ENCODE data around the gene GALK1. TPM values are rescaled to one million over a fixed set of nuclear protein-coding genes. Genes with fewer than 3 reads are reported as not detected.
A peak's percentile ranks its signal among the peaks of the same experiment; 100 is the strongest.
"Not testable (repeated sequence)": the region's sequence is repeated elsewhere in the genome, so short reads cannot be mapped to it uniquely, and the experiment has no call there.

Gene GALK1
- 45.8 and 57.3 TPM in 2 replicates for total RNA-seq (2014; rRNA removed; shearing (Covaris generic); ENCODE audit: low replicate concordance)

DNA sequence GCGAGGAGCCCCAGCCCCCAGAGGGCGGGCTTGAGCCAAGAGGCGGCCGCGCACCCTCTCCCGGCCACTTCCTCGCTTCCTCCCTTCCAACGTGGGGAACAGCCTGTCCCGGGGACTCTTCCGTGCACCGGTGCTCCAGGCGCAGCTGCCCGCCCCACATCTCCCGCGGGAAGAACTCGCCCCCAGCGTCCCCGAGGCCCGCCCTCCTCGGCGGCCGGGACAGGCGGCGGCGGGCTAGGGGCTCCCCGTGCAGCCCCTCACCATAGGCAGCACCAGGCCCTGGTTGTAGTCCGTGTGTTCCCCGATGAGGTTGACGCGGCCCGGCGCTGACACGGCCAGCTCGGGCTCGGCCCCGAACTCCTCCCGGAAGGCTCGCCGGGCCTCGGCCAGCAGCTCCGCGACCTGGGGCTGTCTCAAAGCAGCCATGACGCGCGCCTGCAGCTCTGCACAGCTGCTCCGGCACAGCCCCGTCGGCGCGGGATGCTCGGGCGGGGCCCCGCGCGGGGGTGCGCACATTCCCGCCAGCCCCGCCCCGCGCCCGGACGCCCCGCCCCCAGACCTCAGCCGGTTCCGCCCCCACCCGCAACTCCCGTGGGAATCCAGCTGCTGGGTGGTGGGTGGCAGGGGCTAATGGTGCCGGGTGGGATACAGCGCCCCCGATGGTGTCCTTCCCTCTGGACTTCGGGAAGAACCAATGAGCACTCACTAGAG, at the start of gene GALK1:
Gene GALK1 (minus strand): TSS at position 482 of the 711 bp plus-strand sequence. CDS start 56 bp downstream, at position 426.
- in situ Hi-C loops (cut with HindIII; ENCODE audit: low pct_unique_long_range_greater_than_20kb, low sequenced_read_pairs) = no loop called here
- DNase-seq (ENCODE audit: low read depth) = peak; percentile 49

DNA sequence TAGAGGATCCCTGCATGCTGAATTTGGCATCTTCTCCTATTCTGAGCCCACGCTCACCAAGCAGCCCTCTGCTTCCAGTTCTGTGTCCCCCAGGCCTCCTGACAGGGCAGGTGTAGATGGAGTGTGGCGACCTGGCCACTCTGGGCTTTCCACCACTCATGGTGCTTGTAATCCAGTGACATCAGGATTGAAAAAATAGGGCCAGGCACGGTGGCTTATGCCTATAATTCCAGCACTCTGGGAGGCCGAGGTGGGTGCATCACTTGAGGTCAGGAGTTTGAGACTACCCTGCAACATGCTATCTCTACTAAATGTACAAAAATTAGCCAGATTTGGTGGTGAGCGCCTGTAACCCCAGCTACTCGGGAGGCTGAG, 49.0 kb upstream of the GALK1 start:
- no peak for DNase-seq (ENCODE audit: low read depth)
- in situ Hi-C loops (cut with HindIII; ENCODE audit: low pct_unique_long_range_greater_than_20kb, low sequenced_read_pairs) = no loop called here

DNA sequence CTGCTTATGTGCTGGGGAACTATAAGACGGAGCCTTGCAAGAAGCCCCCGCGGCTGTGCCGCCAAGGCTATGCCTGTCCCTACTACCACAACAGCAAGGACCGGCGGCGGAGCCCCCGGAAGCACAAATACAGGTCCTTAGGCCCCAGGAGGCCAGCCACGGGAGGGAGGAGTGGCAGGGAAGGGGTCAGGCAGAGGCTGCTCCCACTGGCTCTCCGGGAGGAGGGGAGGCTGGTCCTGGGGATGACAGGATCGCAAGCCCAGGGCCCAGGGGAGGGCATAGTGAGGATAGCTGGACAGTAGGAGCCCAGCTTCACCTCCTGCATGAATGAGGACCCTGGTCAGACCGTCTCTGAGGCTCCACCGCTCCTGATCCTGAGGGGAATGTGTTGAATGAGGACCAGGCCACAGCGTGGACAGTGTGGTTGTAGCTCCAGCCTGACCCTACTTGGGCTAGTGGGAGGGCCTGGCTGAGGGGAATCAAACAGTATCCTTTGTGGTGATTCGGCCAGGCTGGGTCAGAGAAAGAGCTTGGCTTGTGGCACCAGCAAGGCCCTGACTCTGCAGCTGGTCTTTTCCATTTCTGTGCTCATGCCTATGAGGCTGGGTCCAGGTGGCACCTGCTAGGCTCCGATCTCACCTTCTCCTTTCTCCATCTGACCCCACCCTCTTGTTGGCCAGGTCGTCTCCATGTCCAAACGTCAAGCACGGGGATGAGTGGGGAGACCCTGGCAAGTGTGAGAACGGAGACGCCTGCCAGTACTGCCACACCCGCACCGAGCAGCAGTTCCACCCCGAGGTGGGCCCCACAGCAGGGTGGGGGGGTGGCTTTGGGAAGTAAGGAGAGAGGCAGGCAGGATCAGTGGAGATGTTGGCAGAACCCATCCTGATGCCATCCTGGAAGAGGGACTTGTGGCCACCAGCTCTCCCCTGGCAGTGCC, 48.4 kb upstream of the GALK1 start:
- DNase-seq (ENCODE audit: low read depth) = no peak
- in situ Hi-C loops (cut with HindIII; ENCODE audit: low pct_unique_long_range_greater_than_20kb, low sequenced_read_pairs) = no loop called here

DNA sequence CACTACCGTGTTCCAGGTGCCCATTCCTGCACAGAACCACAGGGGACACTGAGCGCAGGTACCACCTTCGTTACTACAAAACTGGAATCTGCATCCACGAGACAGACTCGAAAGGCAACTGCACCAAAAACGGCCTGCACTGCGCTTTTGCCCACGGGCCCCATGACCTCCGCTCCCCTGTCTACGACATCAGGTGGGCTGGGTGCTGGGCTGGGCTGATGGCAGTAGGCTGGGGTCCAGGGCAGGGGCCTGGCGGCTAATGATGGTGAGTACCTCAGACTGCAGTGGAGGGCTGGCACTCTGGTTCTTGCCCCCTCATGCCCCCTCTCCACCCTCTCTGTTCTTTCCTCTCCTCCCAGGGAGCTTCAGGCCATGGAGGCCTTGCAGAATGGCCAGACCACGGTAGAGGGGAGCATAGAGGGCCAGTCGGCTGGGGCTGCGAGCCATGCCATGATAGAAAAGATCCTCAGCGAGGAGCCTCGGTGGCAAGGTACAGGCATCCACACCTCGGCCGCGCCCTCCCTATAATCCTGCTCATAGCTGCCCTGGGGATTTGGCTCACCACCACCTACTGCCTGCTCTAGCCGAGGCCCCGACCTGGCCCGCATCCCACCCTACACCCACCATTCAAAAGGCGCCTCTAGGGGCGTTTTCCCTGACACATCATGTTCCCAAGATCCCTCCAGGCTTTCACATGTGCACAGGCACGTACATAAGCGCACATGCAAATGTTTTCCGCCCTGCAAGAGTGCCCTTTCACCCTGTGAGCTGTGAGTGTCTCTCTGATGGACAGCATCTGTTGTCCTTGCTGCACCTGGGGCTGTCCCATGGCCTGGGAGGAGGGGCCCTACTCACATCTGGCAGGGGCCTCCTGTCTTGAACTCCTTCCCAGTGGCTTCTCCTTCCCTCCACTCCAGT, 47.4 kb upstream of the GALK1 start:
- DNase-seq (ENCODE audit: low read depth) = no peak
- in situ Hi-C loops (cut with HindIII; ENCODE audit: low pct_unique_long_range_greater_than_20kb, low sequenced_read_pairs) = no loop called here

DNA sequence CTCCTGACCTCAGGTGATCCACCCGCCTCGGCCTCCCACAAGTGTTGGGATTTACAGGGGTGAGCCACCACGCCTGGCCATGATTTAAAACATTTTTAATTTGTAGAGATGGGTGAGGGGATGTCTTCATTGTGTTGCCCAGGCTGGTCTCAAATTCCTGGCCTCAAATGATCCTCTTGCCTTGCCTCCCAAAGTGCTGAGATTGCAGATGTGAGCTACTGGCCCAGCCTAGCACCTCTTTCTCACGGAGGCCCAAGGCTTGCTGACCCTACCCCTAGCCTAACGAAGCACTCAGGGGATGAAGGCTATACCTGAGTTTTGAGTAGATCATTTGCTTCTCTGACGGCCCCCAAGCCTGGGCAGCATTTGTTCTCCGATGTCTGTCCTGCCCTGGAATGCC, 46.2 kb upstream of the GALK1 start:
- in situ Hi-C loops (cut with HindIII; ENCODE audit: low pct_unique_long_range_greater_than_20kb, low sequenced_read_pairs) = no loop called here
- DNase-seq (ENCODE audit: low read depth) = no peak

DNA sequence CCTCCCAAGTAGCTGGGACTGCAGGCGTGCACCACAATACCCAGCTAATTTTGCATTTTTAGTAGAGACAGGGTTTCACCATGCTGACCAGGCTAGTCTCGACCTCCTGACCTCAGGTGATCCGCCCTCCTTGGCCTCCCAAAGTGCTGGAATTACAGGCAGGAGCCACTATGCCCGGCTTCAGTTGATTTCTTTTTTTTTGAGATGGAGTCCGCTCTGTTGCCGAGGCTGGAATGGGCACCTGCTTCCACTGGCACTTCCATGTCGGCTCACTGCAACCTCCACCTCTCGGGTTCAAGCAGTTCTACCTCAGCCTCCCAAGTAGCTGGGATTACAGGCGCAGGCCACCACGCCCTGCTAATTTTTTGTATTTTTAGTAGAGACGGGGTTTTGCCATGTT, 45.8 kb upstream of the GALK1 start:
- DNase-seq (ENCODE audit: low read depth); in situ Hi-C loops (cut with HindIII; ENCODE audit: low pct_unique_long_range_greater_than_20kb, low sequenced_read_pairs): not testable (repeated sequence)

DNA sequence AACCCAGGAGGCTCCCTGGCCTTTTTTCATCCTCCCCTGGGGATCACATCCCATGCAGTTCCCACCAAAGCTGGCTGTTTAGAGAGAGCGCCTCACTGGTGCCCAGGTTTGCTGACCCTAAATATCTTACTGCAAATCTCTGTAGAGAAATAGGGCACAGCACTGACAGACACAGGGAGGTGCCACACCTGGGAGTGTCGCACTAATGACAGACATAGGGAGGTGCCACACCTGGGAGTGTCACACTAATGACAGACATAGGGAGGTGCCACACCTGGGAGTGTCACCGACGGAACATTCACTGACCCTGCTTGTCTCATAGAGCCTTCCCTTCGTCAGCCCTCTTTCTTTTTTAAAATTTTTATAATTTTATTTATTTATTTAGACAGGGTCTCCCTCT, 45.2 kb upstream of the GALK1 start:
- in situ Hi-C loops (cut with HindIII; ENCODE audit: low pct_unique_long_range_greater_than_20kb, low sequenced_read_pairs) = no loop called here
- DNase-seq (ENCODE audit: low read depth) = no peak

DNA sequence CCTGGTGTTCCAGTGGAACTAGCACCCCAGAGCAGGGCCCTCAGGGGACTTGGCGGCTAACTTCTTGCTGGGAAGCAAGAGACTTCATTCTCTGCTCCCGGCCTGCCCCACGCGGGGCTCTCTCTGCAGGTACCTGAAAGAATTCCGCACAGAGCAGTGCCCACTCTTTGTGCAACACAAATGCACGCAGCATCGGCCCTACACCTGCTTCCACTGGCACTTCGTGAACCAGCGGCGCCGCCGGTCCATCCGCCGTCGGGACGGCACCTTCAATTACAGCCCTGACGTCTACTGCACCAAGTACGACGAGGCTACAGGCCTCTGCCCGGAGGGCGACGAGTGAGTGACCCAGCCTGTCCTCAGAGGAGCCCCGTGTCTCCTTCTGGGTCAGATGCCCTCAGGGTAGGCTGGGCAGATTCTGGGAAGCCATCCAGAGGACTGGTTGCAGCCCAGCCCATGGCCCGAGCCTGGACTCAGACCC, 44.7 kb upstream of the GALK1 start:
- in situ Hi-C loops (cut with HindIII; ENCODE audit: low pct_unique_long_range_greater_than_20kb, low sequenced_read_pairs) = no loop called here

DNA sequence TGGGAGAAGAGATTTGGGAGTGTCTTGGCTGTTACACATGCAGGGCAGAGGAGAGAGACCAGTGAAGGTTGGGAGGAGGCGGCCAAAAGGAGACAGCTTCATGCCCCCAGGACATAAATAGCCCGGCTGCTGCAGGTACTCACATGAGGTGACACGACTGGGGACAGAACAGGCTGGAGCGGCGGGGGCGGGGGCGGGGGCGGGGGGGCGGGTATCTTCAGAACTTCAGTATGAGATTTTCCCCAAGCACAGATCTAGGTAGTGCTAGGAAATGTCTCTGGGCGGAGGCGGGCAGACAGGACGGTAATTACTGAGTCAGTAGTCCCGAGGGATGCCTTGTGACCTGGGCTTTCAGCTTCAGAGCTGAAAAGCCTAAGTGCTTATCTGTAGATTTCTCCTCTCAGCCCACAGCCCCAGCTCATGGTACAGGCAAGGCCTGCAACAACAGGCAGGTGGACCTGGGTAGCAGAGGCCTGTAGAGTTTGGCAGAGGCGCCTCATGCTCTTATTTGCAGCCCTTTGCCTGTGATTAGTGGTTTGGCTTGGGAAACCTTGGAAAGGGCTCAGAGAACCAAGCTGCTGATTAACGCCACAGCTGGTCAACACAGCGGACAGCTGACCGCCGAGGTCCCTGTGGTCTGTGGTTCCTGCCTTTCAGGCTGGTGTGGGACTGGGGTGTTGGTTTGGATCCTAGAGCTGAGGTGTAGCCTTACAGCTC, 44.1 kb upstream of the GALK1 start:
- DNase-seq (ENCODE audit: low read depth) = no peak
- in situ Hi-C loops (cut with HindIII; ENCODE audit: low pct_unique_long_range_greater_than_20kb, low sequenced_read_pairs) = no loop called here

More for the DNA sequence above, 44.7 kb upstream of the GALK1 start:
- DNase-seq (ENCODE audit: low read depth) = no peak

DNA sequence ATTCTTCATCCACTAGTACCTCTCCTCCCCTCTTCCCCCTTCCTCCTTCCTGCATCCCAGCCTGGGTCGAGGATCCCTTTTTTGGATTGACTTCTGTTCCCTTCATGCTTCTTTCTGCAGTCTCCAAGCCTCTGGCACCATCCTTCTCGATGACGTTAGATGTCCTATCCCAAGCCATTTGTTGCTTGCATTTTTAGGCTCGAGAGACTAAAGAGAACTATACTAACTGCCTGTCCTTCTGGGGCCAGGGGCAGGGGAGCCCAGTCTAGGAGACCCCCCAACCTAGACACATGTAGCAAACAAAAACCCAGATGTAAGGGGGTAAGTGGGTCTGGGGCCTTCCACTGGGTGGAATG, 43.5 kb upstream of the GALK1 start:
- DNase-seq (ENCODE audit: low read depth) = no peak
- in situ Hi-C loops (cut with HindIII; ENCODE audit: low pct_unique_long_range_greater_than_20kb, low sequenced_read_pairs) = no loop called here

DNA sequence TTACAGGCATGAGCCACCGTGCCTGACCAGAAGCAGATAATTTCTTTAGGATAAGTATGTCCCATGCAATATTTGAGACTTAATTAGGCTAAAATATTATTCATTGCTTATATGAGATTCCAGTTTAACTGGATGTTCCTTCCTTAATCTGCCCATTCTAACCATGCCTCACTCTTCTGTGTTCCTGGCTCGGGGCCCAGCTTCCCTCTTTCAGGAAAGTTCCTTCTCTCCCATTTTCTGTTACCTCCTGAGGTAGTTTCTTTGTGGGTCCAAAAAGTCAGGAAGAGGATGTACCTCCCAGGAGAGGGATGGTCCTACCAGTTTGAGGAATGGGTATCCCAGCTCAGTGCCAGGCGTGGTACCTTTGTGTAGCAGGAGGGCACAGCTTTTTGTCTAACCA, 42.9 kb upstream of the GALK1 start:
- no peak for DNase-seq (ENCODE audit: low read depth)
- in situ Hi-C loops (cut with HindIII; ENCODE audit: low pct_unique_long_range_greater_than_20kb, low sequenced_read_pairs) = no loop called here

DNA sequence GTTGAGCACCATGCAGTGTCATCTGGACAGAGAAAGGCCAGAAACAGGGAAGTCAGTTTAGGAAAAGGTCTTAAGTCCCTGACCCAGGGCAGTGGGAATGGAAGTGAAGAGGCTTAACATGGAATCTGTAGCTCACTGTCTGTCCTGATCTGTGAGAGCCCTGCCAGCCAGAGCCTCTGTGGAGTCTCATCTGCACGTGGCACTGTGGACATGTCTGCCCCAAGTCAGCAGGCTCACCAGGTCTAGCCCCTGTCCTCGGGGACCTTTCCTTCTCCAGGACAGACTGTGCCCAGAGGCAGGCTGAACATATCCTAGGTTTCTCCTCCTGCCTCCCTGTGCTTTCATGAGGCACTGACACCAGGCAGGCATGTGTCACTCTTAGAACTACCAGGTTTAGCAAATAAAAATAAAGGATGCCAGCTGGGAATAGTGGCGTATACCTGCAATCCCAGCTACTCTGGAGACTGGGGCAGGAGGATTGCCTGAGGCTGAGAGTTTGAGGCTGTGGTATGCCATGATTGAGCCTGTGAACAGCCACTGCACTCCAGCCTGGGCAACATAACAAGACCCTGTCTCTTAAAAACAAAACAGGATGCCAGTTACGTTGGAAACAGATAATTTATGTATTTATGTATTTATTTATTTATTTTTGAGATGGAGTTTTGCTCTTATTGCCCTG, 42.0 kb upstream of the GALK1 start:
- in situ Hi-C loops (cut with HindIII; ENCODE audit: low pct_unique_long_range_greater_than_20kb, low sequenced_read_pairs) = no loop called here

DNA sequence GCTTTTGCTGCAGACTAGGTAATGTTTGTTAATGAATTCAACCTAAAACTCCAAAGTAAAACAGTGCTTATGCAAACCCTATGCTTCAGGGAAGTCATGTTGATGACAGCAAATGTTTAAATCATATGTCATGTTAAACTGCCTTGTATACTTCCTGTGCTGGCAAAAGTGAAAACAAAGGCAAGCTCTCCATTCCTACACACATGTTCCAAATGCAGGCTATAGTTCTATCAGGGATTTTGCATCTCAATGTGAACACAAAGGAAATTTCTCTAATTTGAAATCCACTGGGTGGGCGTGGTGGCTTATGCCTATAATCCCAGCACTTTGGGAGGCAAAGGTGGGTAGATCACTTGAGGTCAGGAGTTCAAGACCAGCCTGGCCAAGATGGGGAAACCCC, 38.9 kb upstream of the GALK1 start:
- in situ Hi-C loops (cut with HindIII; ENCODE audit: low pct_unique_long_range_greater_than_20kb, low sequenced_read_pairs) = no loop called here
- DNase-seq (ENCODE audit: low read depth) = no peak

More for the DNA sequence above, 42.0 kb upstream of the GALK1 start:
- DNase-seq (ENCODE audit: low read depth) = no peak

DNA sequence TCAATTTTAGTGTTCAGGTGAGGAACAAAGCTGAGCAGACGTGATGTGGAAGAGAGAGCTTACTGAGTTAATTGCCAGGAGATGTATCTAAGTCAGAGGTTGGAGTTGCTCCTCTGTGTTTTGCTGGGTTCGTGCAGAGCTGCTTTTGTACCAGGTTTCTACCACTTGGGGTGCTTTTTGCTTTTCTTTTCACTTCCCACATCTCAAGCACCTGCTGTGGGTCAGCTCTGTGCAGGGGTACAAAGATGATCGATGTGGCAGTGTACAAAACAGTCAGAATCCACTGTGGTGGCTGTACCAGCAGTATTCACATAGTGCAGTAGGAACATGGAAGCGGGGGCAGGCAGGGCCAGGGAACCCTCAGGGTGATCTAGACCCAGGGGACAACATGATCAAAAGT, 34.4 kb upstream of the GALK1 start:
- in situ Hi-C loops (cut with HindIII; ENCODE audit: low pct_unique_long_range_greater_than_20kb, low sequenced_read_pairs) = no loop called here
- no peak for DNase-seq (ENCODE audit: low read depth)

DNA sequence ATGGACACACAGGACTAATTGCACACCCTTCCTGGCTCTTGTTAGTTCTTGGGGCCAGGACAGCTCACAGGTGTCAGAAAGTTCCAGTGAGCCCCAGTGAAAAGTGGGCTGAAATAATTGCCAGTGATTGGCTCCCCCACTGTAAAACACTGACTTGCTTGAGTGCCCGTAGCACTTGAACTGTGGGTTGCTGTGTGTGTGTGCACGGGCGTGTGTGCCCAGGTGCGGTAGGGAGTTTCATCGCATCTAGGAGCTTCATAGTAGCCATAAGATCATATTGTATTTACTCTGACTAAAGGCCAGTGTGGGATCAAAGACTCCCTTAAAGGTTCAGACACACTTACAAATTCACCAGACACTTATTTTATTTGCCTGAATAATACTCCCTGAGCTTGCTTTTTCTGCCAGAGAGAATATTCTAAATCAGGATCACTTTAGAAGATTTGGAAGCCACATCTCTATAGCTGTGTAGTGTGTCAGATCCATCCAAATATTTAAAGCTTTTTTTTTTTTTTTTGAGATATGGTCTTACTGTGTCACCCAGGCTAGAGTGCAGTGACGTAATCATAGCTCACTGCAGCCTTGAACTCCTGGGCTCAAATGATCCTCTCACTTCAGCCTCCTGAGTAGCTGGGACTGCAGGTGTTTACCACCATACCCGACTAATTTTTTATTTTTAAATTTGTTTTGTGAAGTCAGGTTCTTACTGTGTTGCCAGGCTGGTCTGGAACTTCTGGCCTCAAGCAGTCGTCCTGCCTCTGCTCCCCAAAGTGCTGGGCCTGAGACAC, 31.0 kb upstream of the GALK1 start:
- in situ Hi-C loops (cut with HindIII; ENCODE audit: low pct_unique_long_range_greater_than_20kb, low sequenced_read_pairs) = no loop called here
- DNase-seq (ENCODE audit: low read depth) = no peak

DNA sequence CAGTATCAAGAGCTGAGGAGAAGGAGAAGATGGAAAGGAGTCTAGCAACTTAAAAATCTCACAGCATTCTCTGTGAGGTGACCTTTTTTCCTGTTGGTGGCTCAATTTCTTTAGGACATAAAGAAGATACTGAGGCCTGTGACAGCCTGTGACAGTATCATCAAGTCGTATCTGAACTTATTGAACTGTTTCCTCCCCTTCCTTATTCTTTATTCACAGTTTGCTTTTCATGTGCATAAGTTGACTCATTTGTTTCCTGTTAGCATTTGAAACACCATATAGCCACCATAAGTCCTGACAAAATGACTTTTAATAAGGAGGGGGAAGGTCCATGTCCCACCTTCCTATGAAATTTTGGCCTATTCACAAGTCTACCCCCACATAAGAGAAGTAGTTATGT, 28.5 kb upstream of the GALK1 start:
- in situ Hi-C loops (cut with HindIII; ENCODE audit: low pct_unique_long_range_greater_than_20kb, low sequenced_read_pairs) = no loop called here

DNA sequence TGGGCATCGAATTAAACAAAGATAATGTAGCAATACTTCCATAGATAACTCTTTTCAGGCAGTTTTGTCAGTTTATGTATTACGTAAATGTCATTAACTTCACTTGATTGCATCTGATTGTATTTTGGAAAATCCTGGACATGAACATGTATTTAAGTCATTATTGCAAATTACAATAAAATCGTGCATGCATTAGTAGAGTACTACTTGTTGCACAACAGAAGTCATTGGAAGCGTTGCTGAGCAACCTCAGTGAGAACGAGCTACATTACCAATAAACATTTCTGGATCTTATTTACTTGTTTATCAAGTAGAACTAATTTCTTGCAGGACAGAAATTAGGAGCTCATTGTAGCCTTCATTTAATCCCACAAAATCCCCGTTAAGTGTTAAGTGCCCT, 26.3 kb upstream of the GALK1 start:
- in situ Hi-C loops (cut with HindIII; ENCODE audit: low pct_unique_long_range_greater_than_20kb, low sequenced_read_pairs) = no loop called here
- no peak for DNase-seq (ENCODE audit: low read depth)

More for the DNA sequence above, 28.5 kb upstream of the GALK1 start:
- no peak for DNase-seq (ENCODE audit: low read depth)

Measured in Caki2 (cell line).